Activated gamma-delta T cell (primary cell): ENCODE measurements around the gene HS3ST3A1.

Source experiments
- DNase-seq: peaks from one replicate; lab custom pipeline; 2025; lab: John Stamatoyannopoulos, UW

Gene HS3ST3A1

DNA sequence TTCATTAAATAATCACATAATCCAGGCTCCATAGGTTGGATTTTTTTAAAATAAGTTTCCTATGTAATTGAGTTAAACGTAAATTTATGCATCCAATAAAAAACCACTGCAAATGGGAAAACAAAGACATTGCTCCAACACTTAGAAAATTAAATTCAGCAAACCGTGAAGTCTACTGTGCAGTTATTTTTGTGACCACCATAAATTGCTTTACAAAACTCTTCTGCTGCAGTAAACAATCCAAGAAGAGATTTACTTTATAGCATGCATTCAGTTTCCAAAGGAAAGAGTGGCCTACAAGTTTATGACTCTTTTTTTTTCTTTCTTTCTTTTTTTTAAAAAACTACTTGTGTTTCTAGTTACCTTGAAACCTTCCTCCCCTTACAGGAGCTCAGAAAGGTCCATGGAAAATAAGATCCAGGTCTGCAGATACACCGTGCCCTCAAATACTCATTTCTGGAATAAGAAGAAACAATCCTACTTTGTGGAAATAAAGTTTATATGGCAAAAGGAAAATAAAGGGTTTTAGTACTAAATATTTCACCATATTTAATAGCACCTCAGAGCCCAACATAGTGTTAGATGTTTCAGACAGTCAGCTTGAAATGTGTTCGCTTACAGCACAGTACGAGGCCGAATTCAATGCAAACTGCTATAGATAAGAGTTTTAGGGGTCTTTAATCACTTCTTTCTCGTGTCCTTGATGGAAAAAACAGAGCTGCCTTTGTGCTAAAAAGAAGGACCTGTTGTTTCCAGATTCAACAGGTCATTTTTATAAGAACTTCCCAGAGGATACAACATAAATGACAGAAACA lies 3.2 kb downstream of the HS3ST3A1 start:
- DNase-seq: no peak

DNA sequence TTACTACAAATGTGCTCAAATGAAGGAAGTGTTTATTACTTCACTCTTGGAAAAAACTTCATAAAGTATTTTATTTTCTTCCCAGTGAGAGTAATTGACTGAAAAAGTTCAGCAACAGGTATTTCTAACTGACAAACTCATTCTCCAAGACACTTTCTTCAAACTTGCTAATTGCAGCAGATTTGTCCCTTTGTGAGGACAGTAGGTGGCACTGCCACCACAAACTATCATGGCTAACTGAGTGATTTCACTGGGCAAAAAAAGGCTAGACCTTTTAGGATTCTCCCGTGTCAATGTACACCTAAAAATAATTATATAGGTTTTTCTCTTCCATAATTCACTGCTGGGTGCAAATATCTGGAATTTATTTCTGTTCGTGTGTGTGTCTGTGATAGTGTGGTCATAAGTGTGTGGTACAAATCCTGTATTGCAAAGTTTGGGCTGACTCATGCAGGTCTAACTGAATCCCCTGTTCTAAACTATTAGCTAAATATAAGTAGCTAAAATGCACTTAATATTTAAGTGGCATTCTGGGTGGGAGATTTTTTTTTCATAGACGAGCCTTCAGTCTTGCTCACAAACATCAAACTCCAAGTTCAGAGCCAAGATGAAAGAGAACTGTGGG lies 3.9 kb downstream of the HS3ST3A1 start:
- no peak for DNase-seq

DNA sequence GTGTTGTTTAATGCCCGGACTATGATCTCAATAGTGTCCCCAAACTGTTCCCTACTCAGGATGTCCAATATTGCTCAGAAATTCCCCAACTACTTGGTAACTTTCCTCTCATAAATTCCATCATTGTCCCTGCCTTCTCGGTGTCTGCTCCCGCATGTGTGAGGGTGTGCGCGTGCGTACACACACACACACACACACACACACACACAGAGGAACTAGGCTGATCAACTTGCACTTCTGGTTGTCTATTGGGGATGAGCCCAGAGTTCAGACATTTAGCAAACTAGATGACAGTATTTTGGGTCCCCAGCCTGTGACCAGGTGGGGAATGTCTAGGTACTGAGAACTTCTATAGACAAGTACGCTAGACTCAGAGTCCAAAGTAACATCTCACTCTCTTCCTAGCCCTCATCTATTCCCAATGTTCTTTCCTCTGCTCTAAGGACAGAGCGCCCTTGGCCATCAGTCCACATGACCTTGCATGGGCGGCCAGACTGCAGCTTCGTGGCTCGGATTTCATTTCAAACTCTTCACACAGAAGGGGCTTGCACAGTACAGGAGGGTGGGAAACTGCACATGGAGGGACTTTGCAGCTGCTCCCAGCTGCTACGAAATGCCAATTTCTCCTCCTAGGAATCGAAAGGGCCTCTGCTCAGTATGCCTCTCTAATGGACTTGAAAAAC lies 5.3 kb downstream of the HS3ST3A1 start:
- DNase-seq: no peak

- no peak for DNase-seq
These were observed 6.2 kb downstream of the HS3ST3A1 start for GRCh38 chr17:13595599-13595899.

DNA sequence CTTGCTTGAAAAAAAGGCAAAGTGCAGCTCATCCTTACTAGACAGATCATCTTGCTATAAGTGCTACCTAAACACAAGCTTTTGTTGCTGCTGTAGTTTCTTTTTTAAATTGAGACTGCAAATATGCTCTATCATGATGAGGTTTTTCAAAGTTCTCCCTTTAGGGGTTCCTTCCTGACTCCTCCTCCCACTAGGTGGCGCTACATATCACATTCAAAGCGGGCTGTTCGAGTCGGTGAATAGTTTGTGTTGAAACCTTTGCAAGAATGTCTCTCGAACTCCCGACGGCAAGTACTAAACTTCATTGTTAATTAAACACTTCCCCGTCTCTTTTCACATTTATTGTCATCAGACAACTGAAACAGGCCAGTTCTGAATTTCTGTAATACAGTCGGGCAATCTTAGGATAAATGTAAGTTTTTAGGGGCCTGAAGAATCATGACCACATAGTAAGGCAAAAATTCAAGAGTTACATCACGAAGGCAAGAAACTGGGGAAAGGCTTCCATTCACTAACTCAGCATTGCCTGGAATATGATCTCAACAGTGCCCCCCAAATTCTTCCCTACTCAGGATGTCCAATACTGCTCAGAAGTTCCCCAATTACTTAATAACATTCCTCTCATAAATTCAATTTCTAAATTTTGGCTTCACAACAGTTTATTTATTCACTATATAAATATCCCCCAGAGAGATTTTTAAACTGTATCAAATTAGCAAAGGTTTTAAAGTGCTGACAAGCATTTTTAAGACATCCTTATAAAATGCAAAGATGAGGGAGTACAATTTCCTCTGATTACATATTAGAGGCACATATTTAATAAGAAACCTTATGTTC lies 6.7 kb downstream of the HS3ST3A1 start:
- DNase-seq: no peak

GRCh38 chr17:13594310-13594709 lies 7.4 kb downstream of the HS3ST3A1 start:
- DNase-seq: no peak

GRCh38 chr17:13593757-13594156 lies 8.0 kb downstream of the HS3ST3A1 start:
- DNase-seq: no peak

DNA sequence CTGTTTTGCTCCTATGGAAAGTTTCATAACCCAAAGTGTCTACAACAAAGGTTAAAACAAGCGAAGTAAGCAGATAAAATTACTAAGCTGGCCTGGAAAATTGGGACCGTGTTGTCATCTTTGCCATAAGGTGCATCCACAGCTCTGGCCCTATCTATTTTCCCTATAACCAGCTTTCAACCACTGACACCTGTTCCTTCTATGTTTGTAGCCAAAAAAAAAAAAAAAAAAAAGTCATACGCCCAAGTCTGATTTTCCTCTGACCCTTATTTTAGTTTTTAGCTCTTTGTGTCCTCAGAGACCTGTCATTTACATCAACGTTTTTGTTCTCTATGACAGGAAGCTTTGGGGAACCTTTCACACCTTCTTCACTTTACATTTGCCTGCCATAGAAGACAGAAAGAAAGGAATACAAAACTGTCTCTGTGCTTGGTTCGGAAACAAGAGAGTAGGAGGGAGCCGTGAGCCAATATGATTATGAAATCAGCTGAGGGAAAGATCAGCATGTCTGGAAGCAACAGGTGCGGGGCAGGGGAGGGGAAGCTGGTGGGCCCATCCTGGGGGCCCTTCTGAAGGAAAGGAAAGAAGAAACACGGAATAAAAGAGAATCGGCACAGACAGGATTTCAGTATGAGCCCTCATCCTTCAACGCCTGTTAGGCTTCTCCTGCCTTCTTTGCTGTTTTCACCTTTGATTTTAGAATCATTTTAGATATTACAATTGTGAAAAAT lies 8.5 kb downstream of the HS3ST3A1 start:
- no peak for DNase-seq

GRCh38 chr17:13592427-13592826 lies 9.3 kb downstream of the HS3ST3A1 start:
- DNase-seq: no peak

DNA sequence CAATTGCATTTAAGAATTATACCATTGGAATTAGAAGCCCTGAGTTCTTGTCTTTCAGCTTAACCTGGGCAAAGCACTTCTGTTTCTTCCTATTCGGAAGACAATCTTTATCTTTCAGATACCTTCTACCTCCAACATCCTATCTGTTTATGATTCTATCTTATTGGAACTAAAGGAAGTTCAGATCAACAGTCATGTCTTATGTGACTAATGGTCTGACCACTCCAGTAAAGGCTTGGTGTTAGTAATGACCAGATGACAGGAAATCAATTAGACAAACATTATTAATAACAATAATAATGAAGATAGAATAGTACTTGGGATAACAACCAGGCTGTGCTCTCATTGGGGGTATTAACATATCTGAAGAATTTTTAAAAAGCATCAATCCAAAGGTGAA lies 11.3 kb downstream of the HS3ST3A1 start:
- no peak for DNase-seq

DNA sequence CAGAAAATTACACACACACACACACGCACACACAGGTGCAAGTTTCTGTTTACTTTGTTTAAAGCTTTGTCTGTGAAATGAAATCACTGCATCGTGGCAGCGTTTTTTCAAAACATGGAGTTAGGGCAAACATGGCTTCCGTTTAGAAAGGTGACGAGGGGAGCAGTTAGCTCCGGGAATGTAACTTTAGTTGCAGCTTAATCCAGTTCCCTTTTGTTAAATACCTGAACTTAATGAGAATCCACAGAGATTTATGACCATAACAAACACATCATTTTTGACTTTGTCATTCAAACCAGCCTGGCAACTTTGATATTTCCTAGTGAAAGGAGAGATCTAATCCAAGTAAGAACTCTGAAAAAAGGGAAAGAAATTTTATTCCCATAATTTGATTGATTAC lies 12.1 kb downstream of the HS3ST3A1 start:
- DNase-seq: no peak

DNA sequence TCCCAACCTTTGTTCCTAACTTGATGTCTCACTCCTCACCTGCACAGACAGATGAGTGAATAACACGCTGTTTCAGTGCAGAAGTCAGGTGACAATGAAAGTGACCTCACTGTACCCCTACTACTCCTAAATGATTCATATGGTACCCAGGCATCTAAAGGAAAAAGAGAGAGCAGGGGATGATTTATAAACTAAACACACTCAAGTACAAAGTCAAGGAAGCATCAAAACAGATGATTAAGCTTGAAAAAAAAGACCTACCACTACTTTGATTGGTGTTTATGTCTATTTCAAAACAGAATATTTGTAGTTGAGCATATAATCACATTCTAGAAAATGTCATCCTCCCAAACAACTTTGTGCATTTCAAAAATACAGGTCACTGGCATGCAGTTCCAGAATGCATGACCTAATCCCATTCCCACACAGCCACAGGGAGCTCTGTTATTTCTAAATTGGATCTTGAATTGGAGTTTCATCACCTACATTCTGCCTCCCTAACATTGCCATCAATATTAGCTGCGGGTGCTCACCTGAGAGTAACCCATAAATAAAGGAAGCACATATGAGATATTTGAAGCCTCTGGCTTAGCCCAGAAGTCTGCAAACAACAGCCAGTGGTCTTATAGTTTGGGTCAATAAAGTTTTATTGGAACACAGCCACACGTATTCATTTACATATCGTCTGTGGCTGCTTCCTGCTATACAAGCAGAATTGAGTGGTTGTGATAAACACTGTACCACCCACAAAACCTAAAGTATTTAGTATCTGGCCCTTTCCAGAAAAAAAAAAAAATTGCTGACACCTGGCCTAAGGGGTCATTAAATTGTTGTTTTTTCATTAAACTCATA lies 14.0 kb downstream of the HS3ST3A1 start:
- DNase-seq: no peak

DNA sequence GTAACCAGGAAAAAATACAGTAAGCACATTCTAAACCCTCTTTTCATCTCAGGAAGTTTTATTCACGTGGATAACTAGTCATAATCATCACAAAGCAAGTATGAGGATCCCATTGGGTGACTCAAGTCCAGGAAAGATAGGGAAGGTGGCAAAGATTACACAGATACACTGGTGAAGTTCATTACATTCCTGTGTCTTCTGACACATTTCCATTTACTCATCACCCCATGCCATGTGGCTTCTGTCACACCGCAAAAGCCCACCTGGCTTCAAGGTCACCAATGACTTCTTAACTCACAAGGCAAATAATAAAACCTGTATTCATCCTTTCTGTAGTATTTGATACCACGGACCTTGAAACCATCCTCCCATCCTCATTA lies 17.0 kb downstream of the HS3ST3A1 start:
- DNase-seq: no peak

GRCh38 chr17:13583996-13584700 lies 17.6 kb downstream of the HS3ST3A1 start:
- no peak for DNase-seq

GRCh38 chr17:13582776-13583547 lies 18.8 kb downstream of the HS3ST3A1 start:
- DNase-seq: no peak

- DNase-seq: no peak
These were observed 19.8 kb downstream of the HS3ST3A1 start for GRCh38 chr17:13581925-13582324.

DNA sequence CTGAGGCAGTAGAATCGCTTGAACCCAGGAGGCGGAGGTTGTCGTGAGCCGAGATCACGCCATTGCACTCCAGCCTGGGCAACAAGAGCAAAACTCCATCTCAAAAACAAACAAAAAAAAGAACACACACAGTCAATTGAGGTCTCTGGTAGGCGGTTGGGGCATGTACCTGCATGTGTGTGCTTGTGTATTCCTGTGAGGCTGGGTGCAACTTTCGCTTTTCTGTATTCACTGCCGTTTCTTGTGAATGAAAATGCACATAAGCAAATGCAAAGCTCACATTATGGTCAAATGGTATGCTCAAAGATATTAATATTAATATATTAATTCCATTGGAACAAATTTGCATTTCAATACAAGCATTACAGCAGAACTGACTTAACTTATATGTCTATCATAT lies 20.9 kb downstream of the HS3ST3A1 start:
- DNase-seq: no peak

GRCh38 chr17:13576661-13577526 lies 24.8 kb downstream of the HS3ST3A1 start:
- DNase-seq: no peak
